Middle frontal gyrus (tissue), 1 donor: ENCODE results near the gene SPNS2.

ENCODE experiments used
- DNase-seq: peaks from one replicate; pipeline ENCODE4 v3.0.0-alpha.2; 2015; ENCODE audit warnings: low spot score; ENCODE audit errors: extremely low spot score

SPNS2 gene

DNA sequence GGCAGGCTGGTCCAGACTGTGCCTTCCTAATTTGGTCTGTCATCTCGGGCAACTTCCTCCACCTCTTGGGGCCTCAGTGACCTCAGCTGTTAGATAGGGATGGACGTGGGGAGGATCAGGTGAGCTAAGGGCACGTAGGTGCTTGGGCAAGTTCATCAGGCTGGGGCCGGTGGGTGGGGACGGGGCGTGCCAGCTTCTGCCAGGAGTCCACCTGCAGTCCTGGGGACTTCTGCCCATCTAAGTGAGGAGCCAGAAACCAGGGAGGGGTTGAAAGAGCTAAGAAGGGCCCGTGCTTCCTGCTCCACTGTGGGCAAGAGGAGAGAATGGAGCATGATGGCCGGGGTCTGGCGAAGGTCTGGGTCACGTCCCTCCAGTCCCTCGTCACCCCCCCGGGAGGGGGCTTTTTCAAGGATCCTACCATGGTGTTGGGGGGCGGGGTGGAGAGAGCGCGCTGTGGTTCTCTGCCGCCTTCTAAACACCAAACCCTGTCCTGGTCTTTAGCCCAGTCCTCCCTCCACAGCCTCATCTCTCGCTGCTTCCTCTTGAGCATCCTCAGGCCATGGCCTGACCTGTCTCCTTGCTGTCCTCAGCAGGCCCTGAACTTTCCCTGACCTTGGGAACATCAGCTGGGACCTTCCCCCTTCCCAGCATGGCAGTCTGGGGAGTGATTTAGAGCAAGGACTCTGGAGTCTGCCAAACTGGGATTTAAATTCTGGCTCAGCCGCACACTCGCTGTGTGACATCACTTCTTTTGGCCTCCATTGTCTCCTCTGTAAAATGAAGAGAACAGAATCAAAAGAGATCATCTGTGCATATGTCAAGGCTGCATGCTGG lies 21.6 kb downstream of the SPNS2 start:
- DNase-seq = no peak

DNA sequence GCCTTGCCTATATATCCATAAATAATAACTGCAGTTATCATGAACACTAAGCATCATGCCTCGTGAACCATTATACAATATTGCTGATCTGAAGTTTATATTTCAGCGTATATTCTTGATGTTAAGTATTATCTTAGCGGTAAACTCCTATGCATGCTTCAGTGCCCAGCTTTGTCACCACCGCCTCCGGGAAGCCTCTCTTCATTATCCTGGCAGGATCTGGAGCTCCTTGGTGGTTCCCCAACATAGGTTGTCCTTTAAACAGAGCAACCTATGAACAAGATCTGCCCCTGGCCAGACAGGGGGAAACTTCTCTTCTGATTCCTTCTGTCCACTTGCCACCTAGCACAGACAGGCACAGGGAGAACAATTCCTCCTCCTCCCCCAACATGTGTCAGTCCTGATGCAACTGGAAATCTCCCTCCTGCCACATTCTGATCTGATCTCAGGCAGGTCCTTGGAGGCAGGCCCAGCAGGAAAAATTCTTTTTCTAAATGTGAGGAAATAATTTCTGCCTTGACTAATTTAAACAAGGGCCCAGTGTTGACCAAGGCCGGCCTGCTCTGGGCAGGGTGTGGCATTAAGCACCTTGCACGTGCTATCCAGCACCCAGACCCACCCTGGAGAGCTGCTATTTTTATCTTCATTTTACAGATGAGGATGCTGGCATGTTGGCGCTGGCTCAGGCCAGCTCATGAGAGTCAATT lies 22.4 kb downstream of the SPNS2 start:
- DNase-seq = no peak

DNA sequence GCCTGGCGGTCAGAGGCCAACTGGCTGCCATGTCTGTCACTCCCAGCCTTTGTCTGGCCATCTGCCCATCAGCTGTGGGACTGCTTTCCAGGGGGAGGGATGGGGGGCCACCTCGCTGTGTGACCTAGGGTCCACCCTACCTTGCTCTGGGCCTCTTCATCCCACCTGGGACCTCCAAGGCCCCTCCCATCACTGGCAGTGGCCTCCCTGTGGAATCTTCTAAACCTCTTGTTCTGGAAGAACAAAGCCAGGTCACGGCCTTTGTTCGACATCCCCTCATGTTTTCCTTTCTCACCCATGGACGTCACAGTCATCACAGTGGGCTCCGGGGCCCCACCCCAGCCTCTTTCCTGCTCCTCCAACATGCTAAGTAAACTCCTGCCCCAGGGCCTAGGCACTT lies 24.0 kb downstream of the SPNS2 start:
- no peak for DNase-seq

DNA sequence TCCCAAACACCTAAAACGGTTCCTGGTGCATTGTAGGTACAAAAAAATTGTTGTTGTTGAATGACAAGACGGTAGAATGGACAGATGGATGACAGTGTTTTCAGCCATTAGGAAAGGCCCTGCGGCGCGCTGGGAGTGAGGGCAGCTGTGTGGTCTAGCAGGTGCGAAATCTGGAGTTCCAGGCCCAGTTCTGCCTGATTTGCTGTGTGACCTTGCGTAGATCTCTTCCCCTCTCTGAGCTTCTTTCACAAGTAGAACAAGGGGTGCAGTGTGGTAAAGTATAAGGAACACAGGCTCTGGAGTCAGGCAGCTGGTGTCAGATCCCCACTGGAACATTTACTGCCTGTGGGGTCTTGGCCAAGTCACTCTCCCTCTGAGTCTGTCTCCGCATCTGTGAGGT lies 25.3 kb downstream of the SPNS2 start:
- no peak for DNase-seq

DNA sequence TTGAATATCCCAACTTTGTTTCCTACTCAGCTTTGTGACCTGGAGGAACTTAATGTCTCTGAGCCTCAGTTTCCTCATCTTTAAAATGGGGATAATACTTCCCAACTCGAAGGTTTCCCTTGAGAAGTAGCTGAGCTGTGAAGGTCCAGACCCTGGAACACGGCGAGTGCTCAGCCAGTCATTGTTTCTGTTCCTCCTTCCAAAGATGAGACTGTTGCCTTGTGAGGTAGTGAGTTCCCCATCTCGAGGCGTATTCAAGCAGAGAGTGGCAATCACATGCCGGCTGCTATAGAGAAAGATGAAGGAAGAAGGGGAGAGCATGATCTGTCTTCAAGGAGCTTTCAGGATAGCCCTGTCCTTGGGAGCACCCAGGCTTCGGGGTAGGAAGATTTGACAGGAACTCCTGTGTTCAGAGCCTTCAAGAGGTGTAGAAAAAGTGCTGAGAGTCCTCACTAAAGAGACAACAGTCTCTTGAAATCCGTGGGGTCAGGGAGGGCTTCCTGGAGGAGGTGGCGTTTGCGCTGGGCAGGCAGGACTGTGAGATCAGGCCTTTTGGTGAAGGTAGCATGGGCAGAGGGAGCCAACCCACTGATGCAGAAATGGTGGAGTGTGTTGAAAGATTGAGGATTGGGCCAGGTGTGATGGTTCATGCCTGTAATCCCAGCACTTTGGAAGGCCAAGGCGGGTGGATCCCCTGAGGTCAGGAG lies 27.2 kb downstream of the SPNS2 start:
- DNase-seq = no peak

DNA sequence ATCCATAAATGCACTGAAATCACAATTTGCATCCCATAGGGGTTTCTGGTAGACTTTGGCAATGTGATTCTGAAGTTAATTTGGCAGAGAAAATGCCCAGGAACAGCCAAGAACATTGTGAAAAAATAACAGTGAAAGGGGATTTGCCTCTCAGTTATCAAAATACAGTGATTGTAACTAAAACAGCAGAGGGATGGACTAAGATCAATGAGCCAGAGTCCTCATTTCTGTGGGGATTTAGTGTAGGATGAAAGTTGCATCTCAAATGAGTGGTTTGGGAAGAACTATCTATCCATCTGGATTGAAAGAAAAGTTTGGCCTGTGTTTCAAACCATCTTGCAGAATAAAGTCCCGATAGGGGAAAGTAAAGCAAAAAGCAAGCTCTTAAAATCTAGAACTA lies 28.5 kb downstream of the SPNS2 start:
- no peak for DNase-seq

DNA sequence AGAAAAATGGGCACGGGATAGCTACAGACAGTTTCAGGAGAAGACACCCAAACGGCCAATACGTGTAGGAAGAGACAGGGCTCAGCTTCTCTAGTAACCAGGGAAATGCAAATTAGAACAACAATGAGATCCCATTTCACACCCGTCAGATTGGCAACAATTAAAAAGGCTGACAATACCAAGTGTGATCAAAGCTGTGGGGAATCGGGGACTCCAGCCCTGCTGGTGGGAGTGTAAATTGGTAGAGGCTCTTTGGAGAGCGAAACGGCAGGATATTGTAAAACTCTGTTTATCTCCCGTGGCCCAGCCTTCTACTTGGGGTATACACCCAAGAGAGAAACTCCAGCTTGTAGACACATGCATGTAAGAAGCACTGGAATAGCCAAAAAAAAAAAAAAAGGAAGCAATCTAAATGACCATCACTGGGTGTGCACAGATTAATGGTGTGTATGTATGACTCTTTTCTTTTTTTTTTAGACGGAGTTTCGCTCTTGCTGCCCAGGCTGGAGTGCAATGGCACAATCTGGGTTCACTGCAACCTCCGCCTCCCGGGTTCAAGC lies 29.0 kb downstream of the SPNS2 start:
- no peak for DNase-seq

DNA sequence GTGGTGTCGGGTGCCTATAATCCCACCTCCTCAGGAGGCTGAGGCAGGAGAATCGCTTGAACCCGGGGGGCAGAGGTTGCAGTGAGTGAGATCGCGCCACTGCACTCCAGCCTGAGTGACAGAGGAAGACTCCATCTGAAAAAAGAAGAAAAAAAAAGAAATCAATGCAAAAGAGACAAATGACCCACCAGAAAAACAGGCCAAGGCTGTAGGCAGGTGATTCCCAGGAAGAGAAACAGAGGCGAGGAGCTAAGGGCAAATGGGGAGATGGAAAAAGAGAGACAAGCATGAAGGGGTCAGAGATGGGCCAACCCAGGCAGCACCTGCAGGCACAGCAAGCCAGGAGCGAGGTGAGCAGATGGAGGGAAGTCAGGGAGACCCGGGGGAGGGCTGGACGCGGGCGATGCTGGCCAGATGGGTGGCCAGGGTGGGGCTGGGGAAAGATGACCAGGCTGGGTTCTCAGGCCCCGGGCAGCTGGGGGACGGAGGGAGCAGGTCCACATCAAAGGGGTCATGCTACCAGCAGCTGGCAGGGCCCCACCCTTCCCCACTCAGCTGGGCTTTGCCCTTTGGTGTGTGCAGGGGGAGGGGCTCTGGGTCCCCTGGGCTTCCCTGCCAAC lies 31.0 kb downstream of the SPNS2 start:
- DNase-seq = no peak

DNA sequence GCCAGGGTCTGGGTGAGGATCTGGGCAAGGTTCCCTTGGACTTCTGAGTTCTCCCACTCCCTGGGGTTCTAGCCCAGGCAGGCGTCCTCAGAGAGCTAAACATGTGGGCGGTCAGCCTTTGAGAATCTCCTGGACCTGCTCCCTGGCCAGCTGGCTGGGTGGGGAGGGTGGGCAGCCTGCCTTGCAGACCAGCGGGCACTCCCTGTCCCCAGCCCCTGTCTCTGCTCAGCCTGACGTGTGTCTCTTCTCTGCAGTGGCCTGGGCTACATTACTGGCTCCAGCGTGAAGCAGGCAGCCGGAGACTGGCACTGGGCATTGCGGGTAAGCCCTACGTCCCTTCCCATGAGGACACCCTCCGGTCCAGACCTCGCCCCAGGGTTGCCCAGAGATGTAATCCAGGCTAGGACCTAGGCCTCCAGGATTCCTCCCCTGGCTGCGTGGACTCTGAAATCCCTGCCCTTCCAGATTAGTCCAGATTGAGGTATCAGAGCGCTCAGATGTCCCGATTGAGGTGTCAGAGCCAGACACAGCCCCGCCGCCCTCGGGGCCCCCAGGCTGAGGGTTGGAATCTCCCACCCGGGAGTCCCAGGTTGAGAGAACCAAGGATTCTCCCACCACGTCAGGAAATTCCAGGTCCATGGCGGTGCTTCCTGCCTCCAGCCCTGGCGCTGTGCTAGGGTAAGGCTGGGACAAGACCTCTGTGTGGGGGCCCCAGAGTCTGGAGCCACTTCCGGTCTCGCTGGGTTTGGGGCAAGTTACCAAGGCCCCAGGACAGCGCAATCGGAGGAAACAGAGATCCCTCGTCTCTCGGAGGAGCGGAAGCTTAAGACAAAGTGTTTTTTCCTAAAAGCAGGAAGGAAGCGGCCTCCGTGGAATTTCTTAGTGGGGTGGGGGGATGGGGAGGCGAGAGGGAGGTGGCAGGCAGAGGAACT lies 32.4 kb downstream of the SPNS2 start:
- DNase-seq = no peak

DNA sequence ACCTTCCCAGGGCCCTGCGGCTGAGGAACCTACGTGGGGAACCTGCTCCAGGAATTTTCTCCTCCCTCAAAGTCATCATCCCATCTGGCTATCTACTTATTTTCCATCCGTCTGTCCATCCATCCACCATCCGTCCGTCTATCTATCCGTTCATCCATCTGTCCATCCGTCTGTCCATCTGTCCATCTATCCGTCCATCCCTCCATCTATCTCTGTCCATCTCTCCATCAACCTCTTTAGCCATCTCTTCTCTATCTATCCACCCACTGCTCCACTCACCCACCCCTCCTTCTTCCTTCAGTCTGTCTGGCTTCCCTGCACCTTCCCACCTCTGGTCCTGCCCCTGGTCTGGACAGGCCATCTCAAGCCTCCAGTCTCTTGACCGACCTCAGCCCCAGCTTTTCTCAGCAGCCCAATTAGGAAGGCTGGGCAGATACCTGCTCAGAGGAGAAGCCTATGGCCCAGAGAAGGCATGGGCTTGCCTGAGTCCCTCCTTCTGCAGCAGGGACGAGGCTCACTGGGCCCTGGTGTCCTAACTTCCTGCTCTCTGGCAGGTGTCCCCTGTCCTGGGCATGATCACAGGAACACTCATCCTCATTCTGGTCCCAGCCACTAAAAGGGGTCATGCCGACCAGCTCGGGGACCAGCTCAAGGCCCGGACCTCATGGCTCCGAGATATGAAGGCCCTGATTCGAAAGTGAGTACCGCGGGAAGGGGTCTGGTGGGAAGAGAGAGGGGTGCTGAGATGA lies 33.5 kb downstream of the SPNS2 start:
- no peak for DNase-seq

DNA sequence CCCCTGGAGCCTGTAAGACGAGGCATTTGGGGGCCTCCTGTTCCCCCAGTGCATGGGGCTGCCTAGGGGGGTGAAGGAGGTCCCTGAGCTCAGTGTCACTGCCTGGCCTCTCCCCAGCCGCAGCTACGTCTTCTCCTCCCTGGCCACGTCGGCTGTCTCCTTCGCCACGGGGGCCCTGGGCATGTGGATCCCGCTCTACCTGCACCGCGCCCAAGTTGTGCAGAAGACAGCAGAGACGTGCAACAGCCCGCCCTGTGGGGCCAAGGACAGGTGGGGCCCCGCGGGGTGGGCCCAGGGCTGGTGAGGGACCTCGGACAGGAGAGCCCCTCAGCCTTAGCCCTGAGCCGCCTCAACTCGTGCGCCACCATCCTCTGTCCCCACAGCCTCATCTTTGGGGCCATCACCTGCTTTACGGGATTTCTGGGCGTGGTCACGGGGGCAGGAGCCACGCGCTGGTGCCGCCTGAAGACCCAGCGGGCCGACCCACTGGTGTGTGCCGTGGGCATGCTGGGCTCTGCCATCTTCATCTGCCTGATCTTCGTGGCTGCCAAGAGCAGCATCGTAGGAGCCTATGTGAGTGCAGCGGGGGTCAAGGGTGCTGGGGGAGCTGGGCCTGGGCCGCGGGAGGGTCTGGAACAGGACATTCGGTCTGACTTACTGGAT lies 34.3 kb downstream of the SPNS2 start:
- no peak for DNase-seq

DNA sequence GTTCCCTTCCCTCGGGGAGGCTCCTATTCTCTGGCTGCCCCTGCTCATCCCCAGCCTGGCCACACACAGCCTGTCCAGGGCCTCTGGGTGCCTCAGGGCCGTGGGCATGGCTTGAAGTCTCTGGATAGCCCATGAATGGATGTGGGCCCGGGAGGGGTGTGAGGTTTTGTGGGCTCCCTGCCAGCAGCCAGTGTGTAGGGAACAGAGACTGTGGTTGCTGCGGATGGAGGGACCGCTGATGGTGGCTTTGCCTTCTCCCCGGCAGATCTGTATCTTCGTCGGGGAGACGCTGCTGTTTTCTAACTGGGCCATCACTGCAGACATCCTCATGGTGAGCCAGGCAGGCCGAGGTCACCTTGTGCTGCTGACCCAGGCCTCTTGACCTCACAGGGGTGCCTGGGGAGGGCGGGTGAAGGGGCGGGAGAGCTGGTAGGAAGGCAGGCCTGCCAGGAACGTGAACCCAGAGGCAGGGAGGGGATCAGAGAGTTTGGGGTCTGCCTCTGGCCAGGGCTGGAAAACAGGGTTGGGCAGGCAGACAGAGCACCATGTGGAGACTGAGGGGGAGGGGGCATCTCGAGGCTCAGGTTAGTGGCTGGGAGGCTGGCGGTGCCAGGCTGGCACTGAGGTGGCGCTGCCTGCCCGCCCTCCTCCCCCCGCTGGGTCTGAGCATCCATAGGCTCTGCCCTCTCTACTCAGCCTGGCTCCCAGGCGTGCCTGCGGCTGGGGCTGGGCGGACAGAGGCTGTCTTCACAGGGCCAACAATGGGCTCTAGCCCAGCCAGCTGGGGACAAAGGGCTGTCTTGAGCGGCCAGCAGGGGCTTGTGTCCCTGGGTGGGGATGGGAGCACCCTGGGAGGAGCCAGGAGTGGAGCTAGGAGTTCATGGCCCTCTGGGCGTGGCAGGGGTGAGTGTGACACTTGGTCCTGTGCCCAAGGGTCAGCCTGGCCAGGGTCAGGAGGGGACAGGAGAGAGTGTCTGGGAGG lies 35.1 kb downstream of the SPNS2 start:
- peak; percentile 84 for DNase-seq

DNA sequence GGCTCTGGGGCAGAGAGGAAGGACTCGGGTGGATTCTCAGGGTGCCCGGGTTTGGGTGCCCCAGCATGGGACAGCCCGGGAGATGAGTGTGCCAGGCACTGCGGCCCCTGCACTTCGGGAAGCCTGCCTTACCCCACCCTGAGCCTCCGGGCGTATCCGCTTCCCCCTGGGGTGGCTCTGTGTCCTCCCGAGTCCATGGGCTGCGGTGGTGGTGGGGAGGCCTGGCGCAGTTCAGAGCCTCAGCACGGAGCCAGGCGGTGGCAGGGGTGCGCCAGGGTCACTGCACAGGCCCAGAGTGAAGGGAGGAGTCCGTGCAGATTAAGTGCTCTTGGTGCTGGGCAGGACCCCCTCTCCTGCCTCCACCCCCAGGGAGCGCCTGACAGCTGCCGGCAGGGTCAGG lies 35.8 kb downstream of the SPNS2 start:
- DNase-seq = no peak

DNA sequence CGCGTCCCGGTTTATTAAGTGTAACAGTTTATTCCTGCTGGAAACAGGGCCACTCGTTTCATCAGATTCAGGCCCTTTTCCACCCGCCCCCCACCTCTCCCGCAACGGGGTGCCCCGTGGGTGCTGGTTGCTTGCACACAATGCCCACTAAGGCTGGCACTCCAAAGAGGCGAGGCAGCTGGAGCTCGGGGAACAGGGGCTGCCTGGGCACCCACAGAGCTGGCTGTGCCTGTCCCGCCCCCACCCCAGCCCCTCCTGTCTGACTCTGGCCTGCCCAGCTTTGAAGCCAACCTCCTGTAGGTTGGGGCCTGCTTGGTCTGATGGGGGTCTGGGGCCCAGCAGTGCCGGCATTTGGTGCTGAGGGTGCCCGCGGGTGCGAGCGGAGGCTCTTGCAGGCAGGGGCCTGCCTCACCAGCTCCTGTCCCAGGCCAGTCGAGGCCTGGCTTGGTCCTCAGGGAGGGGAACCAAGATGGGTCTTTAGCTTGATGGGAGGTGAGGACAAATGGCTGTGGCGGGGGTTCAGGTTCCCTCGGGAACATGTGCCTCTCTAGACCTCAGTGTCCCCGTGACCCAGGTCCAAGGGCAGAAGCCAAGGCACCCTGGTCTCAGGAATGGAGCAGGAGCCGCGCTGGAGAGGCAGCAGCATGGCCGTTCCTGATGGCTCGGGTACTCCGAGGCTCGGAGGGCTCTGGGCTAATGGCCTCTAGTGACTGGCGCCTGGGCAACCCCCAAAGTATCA lies 36.4 kb downstream of the SPNS2 start:
- no peak for DNase-seq

DNA sequence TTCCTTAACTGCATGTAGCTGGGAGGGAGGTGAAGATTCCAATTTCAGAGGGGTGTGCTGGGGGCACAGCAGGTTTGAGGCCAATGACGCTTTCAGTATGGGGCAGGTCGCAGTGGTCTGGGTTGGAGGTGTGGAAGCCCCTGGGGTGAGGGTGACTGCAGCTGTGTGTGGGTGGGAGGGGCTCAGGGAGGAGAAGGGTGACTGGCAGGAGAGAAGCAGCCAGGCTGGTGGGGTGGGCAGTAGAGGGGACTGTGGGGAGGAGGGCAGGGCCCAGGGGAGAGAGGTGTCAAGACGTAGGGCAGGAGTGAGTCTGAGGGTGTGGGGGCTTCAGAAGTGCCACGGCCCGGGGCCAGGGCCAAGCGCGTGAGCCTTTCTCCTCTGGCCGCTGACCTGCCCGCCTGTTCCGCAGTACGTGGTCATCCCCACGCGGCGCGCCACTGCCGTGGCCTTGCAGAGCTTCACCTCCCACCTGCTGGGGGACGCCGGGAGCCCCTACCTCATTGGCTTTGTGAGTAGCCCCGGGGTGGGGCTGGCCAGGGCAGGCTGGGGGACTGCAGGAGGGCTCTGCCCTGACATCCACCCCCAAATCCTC lies 37.1 kb downstream of the SPNS2 start:
- DNase-seq = no peak

DNA sequence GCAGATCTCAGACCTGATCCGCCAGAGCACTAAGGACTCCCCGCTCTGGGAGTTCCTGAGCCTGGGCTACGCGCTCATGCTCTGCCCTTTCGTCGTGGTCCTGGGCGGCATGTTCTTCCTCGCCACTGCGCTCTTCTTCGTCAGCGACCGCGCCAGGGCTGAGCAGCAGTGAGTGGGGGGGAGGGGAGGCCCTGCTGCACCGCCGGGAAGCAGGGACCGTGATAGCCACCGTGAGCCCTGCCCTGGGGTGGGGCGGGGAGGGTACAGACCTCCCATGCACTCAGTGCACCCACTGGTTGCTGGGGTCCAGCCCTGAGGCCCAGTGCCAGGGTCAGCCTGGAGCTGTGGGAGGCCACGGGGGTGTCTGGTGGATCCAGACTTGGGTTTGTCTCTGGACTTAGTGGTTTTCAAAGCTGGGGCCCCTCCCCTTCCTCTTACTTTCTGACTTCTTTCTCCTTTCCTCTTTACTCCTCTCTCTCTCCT lies 37.6 kb downstream of the SPNS2 start:
- DNase-seq = no peak
